GM12874 (cell line): Measurements from ENCODE around the gene LILRB3.
A peak's percentile ranks its signal among the peaks of the same experiment; 100 is the strongest.
"Not testable (repeated sequence)": the region's sequence is repeated elsewhere in the genome, so short reads cannot be mapped to it uniquely, and the experiment has no call there.

Experiments
- CTCF ChIP-seq: IDR thresholded peaks from 2 replicates; pipeline ENCODE4 v1.5.1; 2011; ENCODE audit warnings: low read depth, mild to moderate bottlenecking, control low read depth, low read length, moderate library complexity; ENCODE audit not compliant: insufficient read depth

Gene LILRB3

GRCh38 chr19:54248016-54248601 is 25.3 kb upstream of the LILRB3 start:
- no peak for TF ChIP-seq CTCF

GRCh38 chr19:54247106-54247930 is 24.5 kb upstream of the LILRB3 start:
- TF ChIP-seq CTCF: no peak

GRCh38 chr19:54245936-54246335 is 23.1 kb upstream of the LILRB3 start:
- no peak for TF ChIP-seq CTCF

GRCh38 chr19:54242646-54243045 is 19.8 kb upstream of the LILRB3 start, which contains the start of gene LILRA6:
Gene LILRA6, minus strand, starts transcription at chr19:54242790.
- TF ChIP-seq CTCF: not testable (repeated sequence)

GRCh38 chr19:54233941-54234340 is 11.1 kb upstream of the LILRB3 start:
- no peak for TF ChIP-seq CTCF

- TF ChIP-seq CTCF: peak; percentile 94
These were observed 8.5 kb upstream of the LILRB3 start for GRCh38 chr19:54231077-54231931.

GRCh38 chr19:54230031-54230430 is 7.2 kb upstream of the LILRB3 start:
- TF ChIP-seq CTCF: no peak
